Esophagus muscularis mucosa (tissue), 3 donors: ENCODE data around the gene PHC2.

Source experiments
- CTCF ChIP-seq, 3 experiments: fragments of 200-600 bp in 2 of 3; fragments of 450-650 bp in 1 of 3; sonication (generic) in 2 of 3; IDR thresholded peaks; one replicate each; pipeline ENCODE4 v1.5.1; 2017 to 2019; ENCODE audit warnings: antibody characterized with exemption in 3 of 3, mild to moderate bottlenecking in 2 of 3, moderate library complexity in 1 of 3
- POLR2AphosphoS5 ChIP-seq, 2 donors: sonication (generic); formaldehyde crosslinking; IDR thresholded peaks; one replicate each; pipeline ENCODE4 v1.6.1; 2017; ENCODE audit warnings: antibody characterized with exemption in 2 of 2

GRCh38 chr1:33442141-33442540 lies 11.2 kb upstream of the PHC2 start:
- TF ChIP-seq POLR2AphosphoS5 (IDR thresholded peaks at IDR 0.05) (no peak), CTCF (IDR thresholded peaks at IDR 0.05) (no peak)
